DMS53 treated with DMSO at 0.1 percent for 48 hours (cell line): ENCODE data around the gene SPDYE2B.
"Not testable (repeated sequence)": the region's sequence is repeated elsewhere in the genome, so short reads cannot be mapped to it uniquely, and the experiment has no call there.

Experiments used
- DNase-seq: peaks from one replicate; lab custom pipeline; 2025; ENCODE audit not compliant: unreplicated experiment; lab: John Stamatoyannopoulos, UW

The SPDYE2B gene, protein sequence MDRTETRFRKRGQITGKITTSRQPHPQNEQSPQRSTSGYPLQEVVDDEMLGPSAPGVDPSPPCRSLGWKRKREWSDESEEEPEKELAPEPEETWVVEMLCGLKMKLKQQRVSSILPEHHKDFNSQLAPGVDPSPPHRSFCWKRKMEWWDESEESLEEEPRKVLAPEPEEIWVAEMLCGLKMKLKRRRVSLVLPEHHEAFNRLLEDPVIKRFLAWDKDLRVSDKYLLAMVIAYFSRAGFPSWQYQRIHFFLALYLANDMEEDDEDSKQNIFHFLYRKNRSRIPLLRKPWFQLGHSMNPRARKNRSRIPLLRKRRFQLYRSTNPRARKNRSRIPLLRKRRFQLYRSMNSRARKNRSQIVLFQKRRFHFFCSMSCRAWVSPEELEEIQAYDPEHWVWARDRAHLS

DNA sequence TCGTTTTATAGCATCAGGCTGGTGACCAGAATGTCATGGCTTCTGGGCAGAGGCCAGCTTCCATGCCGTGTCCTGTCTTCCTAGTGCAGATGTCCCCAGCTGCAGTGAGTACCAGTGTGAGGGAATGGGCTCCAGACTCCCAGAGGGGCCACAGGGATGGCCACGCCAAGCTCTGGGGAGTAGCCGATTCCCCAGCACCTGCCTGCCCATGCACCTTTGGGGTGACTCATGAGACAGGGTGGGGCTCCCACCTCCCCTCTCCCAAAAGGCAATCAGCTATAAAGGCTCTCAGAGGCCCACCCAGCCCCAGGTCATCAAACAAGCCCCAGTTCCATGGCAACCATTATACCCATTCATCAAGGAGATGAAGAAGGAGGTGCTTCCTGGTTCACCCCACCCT lies at the start of gene SPDYE2B:
Gene SPDYE2B, plus strand, starts transcription at position 396 of the 400 bp plus-strand sequence. CDS start 2,030 bp downstream, outside the sequence.
- DNase-seq: not testable (repeated sequence)

DNA sequence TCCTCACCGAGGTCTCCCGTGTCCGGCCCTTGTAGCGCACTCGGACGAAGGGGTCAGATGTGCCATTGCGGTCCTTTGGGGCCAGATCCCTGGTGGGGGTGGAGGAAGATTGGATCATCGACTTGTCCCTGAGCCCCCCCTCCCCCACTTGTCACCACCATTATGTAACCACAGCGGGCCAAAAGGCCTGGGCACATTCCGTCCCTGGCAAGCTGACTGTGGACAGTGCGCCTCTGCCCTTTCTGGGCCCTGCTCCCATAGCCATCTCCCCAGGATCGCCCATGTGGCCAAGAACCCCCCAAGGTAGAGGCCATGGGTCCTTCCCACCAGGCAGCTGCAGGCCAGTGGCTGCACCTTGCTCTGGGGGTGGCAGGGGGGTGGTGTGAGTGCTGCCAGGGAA lies 47.8 kb upstream of the SPDYE2B start:
- not testable (repeated sequence) for DNase-seq

DNA sequence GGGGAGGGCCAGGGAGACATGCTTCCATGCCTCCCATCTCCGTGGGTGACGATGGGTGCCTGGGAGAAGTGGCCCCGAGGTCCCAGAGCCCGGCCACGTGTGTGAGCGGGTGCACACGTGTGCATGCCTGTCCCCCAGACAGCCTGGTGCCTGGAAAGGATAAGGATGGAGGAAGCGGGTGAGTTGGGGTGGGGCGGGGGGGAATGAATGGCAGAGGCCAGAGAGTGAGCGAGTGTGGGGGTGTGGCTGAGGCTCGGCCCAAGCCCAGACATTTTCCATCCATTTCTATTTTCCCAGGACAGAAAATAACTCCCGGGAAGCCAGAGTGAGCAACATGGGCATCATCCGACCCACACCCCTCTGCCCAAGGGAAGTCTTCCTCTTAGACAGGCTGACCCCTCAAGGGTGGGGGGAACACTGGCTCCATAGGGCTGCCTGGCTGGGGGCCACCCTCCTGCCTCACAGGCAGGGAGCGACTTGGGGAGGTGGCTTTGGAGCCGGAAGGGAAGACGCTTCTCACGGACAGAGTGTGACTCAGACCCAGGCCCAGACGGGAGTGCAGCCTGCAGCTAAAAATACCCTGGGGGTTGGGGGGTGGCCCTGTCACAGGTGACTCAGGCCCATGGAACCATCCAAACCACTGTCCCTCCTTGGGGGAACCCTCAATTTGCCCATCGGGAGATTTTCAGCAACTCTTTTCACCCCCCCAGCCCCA lies 45.5 kb upstream of the SPDYE2B start:
- DNase-seq: not testable (repeated sequence)

DNA sequence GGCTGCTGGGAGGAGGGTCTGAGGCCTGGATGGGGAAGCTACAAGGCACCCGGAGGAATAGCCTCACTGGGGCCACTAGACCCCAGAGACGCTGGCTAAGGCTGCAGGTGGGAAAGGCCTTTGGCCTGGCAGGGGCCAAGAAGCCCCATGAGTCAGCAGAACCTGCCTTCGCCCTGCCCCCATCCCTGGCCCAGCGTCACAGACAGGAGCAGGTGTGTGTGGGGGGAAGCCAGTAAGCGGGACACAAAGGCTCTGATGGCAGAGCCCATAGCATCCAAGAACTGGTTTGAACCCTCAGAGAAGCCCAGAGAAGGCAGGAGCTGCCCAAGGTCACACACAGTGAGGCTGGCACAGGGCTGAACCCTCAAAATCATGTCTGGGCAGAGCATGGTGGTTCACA lies 43.3 kb upstream of the SPDYE2B start:
- not testable (repeated sequence) for DNase-seq

DNA sequence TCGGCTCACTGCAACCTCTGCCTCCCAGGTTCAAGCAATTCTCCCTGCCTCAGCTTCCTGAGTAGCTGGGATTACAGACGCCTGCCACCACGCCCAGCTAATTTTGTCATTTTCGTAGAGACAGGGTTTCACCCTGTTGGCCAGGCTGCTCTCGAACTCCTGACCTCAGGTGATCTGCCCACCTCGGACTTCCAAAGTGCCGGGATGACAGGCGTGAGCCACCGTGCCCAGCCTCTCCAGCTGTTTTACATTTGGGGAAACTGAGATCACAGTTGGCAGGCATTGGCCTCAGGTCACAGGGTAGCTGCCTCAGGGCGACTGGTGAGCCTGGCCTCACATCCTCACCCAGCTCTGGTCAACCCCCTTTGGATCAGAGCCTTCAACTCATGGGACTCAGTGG lies 40.4 kb upstream of the SPDYE2B start:
- DNase-seq: not testable (repeated sequence)

DNA sequence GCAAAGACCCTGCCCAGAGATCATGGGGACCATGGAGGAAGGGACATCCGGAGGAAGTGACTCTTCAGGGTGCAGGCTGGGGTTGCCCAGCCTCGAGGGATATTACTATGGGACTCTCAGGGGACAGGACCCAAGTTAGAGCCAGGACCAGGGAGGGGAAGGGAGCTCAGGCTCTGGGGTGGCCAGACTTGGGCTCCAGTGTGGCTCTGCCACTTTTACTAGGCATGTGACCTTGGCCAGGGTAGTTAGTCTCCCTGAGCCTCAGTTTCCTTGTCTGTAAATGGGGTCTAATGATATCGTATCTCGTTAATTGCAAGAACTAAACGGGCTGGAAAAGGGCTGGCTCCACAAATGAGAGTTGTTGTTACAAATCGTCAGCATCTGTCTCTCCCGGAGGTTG lies 39.7 kb upstream of the SPDYE2B start:
- DNase-seq: not testable (repeated sequence)

DNA sequence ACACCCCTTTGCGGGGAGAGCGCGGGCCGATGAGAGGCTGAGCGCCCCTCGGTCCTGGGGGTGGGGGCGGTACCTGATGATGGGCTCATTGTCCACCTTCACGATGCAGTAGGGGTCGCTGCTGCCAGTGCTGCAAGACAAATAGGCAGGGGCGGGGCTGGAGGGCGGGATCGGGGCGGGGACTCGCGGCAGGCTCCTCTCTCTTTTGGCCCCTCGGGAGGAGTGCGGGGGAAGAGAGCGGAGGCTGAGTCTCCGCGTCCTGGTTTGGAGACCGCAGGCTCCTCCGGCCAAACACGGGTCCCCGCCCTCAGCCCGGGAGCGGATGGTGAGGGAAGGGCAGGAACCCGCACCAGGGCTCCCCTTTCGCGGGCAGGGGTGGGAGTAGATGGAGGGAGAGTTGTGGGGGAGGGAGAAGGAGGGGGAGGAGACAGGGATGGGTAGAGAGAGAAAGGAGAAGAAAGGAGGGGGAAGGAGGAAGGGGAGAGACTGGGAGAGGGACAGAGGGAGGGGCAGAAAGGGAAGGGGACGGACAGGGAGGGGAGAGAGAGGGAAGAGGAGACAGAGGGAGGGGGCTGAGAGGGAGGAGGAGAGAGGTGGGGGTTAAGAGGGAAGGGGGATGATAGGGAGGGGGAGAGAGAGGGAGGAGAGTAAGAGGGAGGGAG lies 39.0 kb upstream of the SPDYE2B start:
- not testable (repeated sequence) for DNase-seq

DNA sequence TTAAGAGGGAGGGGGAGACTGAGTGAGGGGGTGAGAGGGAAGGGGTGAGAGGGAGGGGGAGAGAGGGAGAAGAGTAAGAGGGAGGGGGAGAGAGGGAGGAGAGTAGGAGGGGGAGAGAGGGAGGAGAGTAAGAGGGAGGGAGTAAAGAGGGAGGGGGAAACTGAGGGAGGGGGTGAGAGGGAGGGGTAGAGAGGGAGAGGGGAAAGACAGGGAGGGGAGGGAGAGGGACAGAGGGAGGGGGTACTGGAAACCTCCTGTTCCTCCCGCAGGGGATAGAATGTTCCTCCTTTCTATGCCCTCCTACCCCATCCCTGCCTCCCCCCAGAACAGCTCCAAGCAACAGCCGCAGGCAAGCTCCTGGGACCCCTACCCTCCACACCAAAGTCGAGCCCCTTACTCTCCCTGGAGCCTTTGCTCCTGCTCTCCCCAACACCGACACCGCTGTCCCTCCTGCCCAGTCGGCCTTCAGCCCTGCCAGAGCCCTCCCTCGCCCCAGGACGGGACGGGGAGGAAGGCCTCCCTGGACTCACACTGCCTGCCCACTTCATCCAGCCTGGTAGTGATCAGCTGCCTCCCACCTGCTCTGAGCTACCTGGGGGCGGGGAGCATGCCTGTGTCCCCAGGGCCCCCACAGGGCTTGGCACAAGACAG lies 38.3 kb upstream of the SPDYE2B start:
- not testable (repeated sequence) for DNase-seq

DNA sequence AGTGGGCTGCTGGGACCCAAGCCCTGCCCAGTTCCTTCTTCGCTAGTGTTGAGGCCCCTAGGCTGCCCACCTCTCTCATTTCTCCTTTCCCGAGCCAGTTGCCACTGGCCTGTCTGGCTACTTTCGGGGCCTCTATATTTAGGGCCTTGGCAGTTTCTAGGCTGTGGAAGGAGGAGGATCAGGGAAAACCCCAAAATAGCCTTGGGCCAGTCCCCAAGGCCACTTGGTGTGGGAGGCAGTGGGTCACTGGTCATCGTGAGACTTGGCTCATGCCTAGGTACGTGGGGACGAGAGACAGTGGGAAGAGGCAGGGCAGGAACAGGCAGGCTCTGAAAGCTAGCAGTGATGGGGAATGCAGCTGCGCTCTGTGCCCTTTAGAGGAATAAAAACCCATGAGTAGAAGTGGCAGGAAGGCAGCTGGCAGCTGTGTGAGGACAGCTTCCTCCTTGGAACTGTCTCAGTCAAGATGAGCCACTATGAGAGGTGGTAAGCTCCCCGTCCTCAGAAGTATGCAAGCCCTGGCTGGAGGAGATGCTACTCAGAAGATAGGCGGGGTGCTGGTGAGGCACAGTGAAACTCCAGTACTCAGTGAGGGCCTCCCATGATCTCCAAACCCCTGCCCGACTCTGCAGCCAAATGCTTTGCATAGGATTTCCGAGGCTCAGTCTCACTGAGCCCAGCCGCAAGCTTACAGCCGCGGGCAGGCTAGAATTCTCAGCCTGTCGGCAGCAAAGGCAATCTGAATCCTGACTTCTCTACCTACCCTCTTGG lies 36.4 kb upstream of the SPDYE2B start:
- DNase-seq: not testable (repeated sequence)

DNA sequence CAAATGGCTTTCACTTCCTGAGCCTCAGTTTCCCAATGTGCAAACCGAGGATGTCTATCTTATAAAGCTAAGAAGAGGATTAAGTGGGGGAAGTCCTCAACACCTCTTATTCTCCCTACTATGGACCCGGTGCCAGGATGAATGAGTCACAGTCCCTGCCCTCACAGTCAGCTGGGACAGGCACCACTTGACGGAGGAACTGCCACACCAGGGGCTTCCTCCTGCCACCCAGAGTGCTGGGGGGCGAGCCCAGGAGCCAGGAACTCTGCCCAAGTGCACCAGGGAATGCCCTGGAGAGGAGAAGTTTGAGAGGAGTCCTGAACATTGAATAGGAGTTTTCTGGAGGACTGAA lies 35.8 kb upstream of the SPDYE2B start:
- DNase-seq: not testable (repeated sequence)

DNA sequence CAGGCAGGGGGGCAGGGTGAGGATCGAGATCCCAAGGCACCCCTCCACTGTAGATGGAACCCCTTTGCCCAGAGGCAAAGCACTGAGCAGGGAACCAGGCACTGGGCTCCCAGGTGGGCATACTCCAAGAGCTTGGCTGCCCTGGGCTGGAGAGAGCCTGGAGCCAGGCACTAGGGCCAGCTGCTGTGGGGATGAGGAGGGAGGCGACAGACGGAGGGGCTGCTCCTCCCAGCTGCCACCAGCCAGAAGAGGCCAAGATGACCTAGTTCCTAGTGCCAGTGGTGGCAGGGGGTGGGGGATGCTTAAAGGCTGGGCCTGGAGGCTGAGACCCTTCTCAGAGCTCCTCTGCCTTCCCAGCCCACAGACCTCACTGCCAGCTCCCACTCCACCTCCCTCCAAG lies 35.2 kb upstream of the SPDYE2B start:
- DNase-seq: not testable (repeated sequence)

DNA sequence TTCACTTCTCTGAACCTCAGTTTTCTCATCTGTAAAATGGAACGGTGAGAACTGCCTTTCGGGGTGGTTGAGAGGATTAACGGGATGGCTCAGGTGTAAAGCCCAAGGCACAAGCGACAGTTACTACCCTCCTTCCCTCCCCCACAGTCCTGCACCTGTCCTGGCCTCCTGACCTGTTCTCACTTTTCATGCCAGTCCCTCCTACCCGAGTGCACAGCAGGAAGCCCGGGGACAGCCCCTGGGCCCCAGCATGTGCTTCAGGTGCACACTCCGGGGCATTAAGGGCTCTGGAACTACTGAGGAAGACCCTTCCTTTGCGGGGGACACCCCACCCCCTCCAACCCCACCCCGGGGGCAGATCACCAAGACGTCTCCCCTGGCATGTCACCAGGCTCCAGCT lies 34.2 kb upstream of the SPDYE2B start:
- DNase-seq: not testable (repeated sequence)

DNA sequence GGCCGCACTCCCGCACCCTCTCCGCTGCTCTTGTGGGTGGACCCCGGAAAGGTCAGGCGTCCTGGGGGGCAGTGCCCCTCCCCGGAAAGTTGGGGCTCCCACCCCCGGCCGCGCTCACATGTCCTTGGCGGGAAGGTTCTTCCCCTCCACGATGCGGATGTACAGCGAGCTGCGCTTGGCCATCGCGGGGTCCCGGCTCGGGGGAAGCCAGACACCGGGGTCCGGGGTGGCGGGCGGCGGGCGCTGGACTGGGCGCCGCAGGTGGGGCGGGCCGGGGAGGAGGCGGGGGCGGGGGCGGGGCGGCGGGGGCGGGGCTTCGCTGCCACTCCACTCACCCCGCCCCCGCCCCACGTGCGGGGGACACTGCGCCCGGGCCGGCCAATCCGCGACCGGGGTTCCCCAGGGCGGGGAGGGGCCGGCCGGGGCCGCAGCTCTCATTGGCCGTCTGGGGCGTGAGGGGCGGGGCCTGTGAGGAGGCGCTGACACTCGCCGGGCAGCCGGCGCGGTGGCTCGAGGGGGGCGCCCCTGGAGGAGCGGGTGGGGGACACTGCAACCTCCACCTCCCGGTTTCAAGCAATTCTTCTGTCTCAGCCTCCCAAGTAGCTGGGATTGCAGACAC lies 33.5 kb upstream of the SPDYE2B start, which contains the start of gene RASA4:
Gene RASA4, minus strand, starts transcription at position 250 of the 619 bp plus-strand sequence. Its CDS starts 67 bp downstream, at position 183.
- not testable (repeated sequence) for DNase-seq

DNA sequence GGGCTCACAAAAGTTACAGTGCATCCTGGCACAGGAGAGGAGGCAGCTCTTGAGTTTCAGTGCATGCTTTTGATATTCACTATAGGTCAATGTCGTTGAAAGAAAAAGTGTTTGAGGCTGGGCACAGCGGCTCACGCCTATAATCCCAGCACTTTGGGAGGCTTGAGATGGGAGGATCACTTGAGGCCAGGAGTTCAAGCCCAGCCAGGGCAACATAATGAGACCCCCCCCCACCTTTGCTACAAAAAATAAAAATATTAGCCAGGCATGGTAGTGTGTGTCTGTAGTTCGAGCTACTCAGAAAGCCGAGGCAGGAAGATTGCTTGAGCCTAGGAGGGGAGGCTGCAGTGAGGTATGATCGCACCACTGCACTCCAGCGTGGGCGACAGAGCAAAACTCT lies 32.0 kb upstream of the SPDYE2B start:
- not testable (repeated sequence) for DNase-seq

DNA sequence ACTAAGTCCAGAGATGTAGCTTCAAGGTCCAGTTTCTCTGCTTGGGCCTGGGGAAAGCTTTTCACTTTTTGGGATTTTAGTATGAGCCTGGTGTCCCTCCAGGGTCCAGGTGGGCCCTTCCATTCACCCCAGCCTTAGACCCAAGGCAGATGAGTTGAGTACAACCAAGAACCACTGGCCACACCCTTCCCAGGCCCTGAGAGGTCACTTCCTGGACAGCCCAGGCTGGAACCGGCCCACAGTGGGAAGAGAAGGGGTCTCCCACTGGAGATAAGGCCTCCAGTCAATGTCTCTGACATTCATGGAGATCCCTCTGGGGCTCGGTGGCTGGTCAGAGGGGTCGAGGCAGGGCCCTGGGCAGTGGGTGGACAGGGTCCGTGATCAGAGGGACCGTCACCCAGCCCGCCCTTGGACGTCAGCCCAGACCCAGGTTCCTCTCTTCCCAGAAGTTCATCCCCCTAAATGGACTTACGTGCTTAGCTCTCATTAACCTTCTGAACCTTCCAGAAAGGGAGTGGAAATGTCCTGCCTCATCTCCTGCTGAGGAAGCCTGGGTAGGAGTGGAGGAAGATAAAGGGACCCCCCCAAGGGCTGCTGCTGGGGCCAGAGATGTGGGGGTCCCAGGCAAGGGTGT lies 22.7 kb upstream of the SPDYE2B start:
- not testable (repeated sequence) for DNase-seq

DNA sequence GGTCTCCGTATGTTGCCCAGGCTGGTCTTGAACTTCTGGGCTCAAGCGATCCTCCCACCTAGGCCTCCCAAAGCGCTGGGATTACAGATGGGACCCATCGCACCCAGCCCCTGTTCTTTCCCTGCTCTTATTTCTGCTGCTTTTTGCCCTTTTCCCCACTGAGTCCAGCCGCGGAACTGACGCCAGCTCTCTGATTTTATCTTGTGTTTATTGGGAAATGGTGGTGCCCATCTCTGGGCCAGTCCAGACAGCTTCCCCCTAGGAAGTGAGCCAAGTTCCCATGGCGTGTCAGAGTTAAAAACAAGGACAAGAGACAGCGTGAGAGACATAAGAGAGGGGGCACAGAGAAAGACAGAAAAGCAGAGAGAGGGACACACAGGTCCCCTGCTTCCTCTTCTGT lies 19.5 kb upstream of the SPDYE2B start:
- not testable (repeated sequence) for DNase-seq

DNA sequence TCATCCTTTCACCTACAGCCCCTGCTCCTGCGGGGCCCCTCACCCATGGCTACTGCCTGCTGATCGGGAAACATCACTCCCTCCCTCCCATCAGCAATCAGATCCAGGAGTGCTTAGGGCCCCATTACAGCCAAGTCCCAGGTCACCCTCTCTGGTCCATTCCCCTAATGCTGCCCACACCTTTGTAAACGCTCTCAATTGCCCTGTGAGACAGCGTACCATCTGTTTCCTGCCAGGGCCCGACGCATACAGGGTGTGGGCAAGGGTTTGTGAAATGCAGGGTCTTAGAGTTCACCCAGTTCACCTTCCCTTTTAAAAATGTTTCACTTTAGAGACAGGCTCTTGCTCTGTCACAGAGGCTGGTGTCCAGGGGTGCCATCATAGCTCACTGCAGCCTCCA lies 15.8 kb upstream of the SPDYE2B start:
- DNase-seq: not testable (repeated sequence)

DNA sequence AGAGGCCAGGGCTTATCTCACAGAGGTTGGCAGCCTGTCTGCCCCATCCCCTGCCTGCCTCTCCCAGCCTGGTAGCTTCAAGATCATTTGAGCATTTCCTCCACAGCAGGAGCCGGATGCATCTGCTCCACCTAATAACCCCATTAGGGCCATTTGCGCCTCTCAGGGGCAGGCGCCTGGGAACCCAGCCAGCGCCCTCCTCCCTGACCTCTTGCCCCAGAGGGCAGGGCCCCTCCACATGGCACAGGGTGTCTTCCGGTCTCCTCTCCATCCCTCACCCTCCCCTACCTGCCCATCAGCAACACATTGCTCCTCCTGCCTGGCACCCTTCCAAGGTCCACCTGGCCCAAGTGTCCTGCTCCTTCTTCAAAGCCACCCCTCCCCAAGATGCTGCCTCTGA lies 14.8 kb upstream of the SPDYE2B start:
- DNase-seq: not testable (repeated sequence)

DNA sequence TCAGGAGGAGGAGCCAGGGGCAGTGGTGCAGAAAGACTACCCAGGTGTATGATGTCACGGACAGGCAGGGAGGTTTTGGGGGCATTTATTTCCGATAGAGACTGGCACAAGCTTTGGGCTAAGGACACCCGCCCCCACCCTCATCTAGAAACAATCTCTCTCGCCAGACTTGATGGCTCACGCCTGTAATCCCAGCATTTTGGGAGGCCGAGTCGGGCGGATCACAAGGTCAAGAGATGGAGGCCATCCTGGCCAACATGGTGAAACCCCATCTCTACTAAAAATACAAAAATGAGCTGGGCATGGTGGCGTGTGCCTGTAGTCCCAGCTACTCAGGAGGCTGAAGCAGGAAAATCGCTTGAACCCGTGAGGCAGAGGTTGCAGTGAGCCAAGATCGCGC lies 13.2 kb upstream of the SPDYE2B start:
- not testable (repeated sequence) for DNase-seq
